ENCODE data around the gene ZNHIT1. TPM values are rescaled to one million over a fixed set of nuclear protein-coding genes. Genes with fewer than 3 reads are reported as not detected.

Gene ZNHIT1
- total RNA-seq, 1 donor from 2014 or later = 66.9 TPM

DNA sequence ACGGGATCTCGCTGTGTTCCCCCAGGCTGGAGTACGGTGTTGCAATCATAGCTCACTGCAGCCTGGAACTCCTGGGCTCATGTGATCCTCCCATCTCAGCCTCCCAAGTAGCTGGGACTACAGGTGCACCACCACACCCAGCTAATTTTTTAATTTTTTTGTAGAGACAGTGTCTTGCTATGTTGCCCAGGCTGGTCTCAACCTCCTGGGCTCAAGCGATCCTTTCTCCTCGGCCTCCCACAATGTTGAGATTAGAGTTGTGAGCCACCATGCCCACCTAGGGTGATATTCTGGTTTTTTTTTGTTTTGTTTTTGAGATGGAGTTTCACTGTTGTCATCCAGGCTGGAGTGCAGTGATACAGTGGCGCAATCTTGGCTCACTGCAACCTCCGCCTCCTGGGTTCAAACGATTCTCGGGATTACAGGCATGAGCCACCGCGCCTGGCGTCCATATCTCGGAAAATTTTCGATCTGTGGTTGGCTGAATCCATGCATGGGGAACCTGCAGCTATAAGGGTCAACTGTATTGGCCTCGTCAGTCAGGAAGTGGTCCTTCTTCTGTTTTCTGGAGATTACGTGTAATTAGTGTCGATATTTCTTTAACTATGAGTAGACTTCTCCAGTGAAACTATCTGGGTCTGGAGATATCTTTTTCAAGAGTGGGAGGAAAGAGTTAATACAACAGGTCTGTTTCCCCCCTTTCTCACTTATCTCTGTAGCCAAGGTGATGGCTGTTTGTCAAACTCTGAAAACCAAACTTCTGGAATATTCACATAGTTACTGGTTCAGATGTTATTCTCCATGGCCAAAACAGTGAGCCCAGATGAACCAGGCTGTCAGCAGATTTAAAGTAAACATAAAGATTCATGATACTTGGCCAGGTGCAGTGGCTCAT, 47.9 kb downstream of the ZNHIT1 start:
- no peak for TF ChIP-seq CTCF (IDR thresholded peaks at IDR 0.05; ENCODE audit: insufficient read depth, low read length, severe bottlenecking)
- no peak overlapping the region for H3K4me3 ChIP-seq (ENCODE audit: low read depth, low read length)
- no peaks in the 10 kb centered on the region for H3K36me3 ChIP-seq (ENCODE audit: control insufficient read depth, insufficient read depth, low read length)
- no peak for FAIRE-seq
- no peaks in the 10 kb centered on the region for H3K27me3 ChIP-seq (ENCODE audit: control insufficient read depth, insufficient read depth, low read length)
- no peak for DNase-seq (ENCODE audit: low read depth)

- TF ChIP-seq CTCF (IDR thresholded peaks at IDR 0.05; ENCODE audit: insufficient read depth, low read length, severe bottlenecking) = no peak
- no peak for FAIRE-seq
- Histone ChIP-seq H3K4me3 (ENCODE audit: low read depth, low read length) (no peak overlapping the region), H3K36me3 (ENCODE audit: control insufficient read depth, insufficient read depth, low read length) (no peaks in the 10 kb centered on the region), H3K27me3 (ENCODE audit: control insufficient read depth, insufficient read depth, low read length) (peaks cover 1% of the 10 kb centered on the region)
- DNase-seq (ENCODE audit: low read depth) = no peak
Observed at GRCh38 chr7:101269664-101270063, 51.7 kb downstream of the ZNHIT1 start.

DNA sequence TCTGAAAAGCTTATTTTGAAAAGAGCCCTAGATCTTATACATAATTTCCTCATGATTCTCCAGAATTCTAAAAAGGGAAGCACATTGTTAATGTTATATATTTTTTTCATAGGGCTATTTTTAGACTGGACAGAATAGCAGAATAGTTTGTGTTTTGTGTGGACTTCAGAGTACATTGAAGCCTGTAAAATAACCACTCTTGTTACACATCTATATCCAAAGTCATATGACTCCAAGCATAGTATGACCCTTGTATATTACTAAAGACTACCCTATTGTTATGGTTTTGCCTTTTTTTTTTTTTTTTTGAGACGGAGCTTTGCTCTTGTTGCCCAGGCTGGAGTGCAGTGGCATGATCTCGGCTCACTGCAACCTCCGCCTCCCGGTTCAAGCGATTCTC, 53.1 kb downstream of the ZNHIT1 start:
- Histone ChIP-seq H3K4me3 (ENCODE audit: low read depth, low read length) (no peak overlapping the region), H3K36me3 (ENCODE audit: control insufficient read depth, insufficient read depth, low read length) (no peaks in the 10 kb centered on the region), H3K27me3 (ENCODE audit: control insufficient read depth, insufficient read depth, low read length) (peaks cover 1% of the 10 kb centered on the region)
- FAIRE-seq (no peak), DNase-seq (ENCODE audit: low read depth) (no peak)
- TF ChIP-seq CTCF (IDR thresholded peaks at IDR 0.05; ENCODE audit: insufficient read depth, low read length, severe bottlenecking) = no peak

- DNase-seq (ENCODE audit: low read depth) (no peak), FAIRE-seq (no peak)
- Histone ChIP-seq H3K27me3 (ENCODE audit: control insufficient read depth, insufficient read depth, low read length) (peaks cover 1% of the 10 kb centered on the region), H3K36me3 (ENCODE audit: control insufficient read depth, insufficient read depth, low read length) (no peaks in the 10 kb centered on the region), H3K4me3 (ENCODE audit: low read depth, low read length) (no peak overlapping the region)
- TF ChIP-seq CTCF (IDR thresholded peaks at IDR 0.05; ENCODE audit: insufficient read depth, low read length, severe bottlenecking) = no peak
Observed at GRCh38 chr7:101273206-101273605, 55.2 kb downstream of the ZNHIT1 start.

Other genes starting within 250 kb of the ZNHIT1 start
- under 0.01 TPM in 2 replicates for gene MUC12, start 248.6 kb upstream of the ZNHIT1 start, total RNA-seq
- not detected in 2 replicates for gene MUC17, start 198.1 kb upstream of the ZNHIT1 start, total RNA-seq
- gene TRIM56, start 132.7 kb upstream of the ZNHIT1 start, total RNA-seq = 6.6 and 12.5 TPM in 2 replicates
- 20.6 and 54.2 TPM in 2 replicates for gene SERPINE1, start 91.1 kb upstream of the ZNHIT1 start, total RNA-seq
- 176 and 192 TPM in 2 replicates for gene AP1S1, start 63.7 kb upstream of the ZNHIT1 start, total RNA-seq
- not detected in 2 replicates for gene VGF, start 52.6 kb upstream of the ZNHIT1 start, total RNA-seq
- gene NAT16, start 37.9 kb upstream of the ZNHIT1 start, total RNA-seq = not detected in 2 replicates
- not detected in 2 replicates for gene MOGAT3, start 17.1 kb upstream of the ZNHIT1 start, total RNA-seq
- 21.8 and 27.9 TPM in 2 replicates for gene PLOD3, start 584 bp upstream of the ZNHIT1 start, total RNA-seq
- 2.1 and 2.9 TPM in 2 replicates for gene CLDN15, start 19.6 kb downstream of the ZNHIT1 start, total RNA-seq
- gene FIS1, start 26.9 kb downstream of the ZNHIT1 start, total RNA-seq = 209 and 272 TPM in 2 replicates
- gene IFT22, start 103.6 kb downstream of the ZNHIT1 start, total RNA-seq = 6.3 and 12.0 TPM in 2 replicates
- gene COL26A1, start 144.7 kb downstream of the ZNHIT1 start, total RNA-seq = not detected in 2 replicates

Measured in bronchial epithelial cell (primary cell).